Hepatocyte (in vitro differentiated cells): Measurements from ENCODE around the gene FGGY. TPM values are rescaled to one million over a fixed set of nuclear protein-coding genes. Genes with fewer than 3 reads are reported as not detected.

Experiments
- DNase-seq: peaks from one replicate; pipeline ENCODE4 v3.0.0-alpha.2; 2016; ENCODE audit warnings: low spot score
- H2AFZ ChIP-seq: fragments of 200-600 bp; sonication (generic); 2 replicates; pipeline ENCODE4 v1.6.0; 2016; ENCODE audit warnings: antibody characterized with exemption, mild to moderate bottlenecking
- H3K27ac ChIP-seq: fragments of 200-600 bp; sonication (generic); 2 replicates; pipeline ENCODE4 v1.5.1; 2016; ENCODE audit warnings: mild to moderate bottlenecking
- H3K27me3 ChIP-seq: fragments of 200-600 bp; sonication (generic); 2 replicates; pipeline ENCODE4 v1.6.1; 2016
- H3K36me3 ChIP-seq: fragments of 200-600 bp; sonication (generic); replicated peaks from 2 replicates; pipeline ENCODE4 v1.5.1; 2016; ENCODE audit warnings: low read depth; ENCODE audit not compliant: insufficient read depth
- H3K4me1 ChIP-seq: fragments of 200-600 bp; sonication (generic); 2 replicates; pipeline ENCODE4 v1.5.1; 2016; ENCODE audit warnings: mild to moderate bottlenecking, moderate library complexity; ENCODE audit not compliant: insufficient read depth
- H3K4me2 ChIP-seq: fragments of 200-600 bp; sonication (generic); 2 replicates; pipeline ENCODE4 v1.6.0; 2016
- H3K4me3 ChIP-seq: fragments of 200-600 bp; sonication (generic); 2 replicates; pipeline ENCODE4 v1.5.1; 2016; ENCODE audit warnings: mild to moderate bottlenecking
- H3K79me2 ChIP-seq: fragments of 200-600 bp; sonication (generic); 2 replicates; pipeline ENCODE4 v1.6.0; 2017; ENCODE audit warnings: mild to moderate bottlenecking
- H3K9me2 ChIP-seq: fragments of 200-600 bp; sonication (generic); replicated peaks from 2 replicates; pipeline ENCODE4 v1.6.0; 2017; ENCODE audit warnings: mild to moderate bottlenecking; ENCODE audit not compliant: insufficient read depth
- H3K9me3 ChIP-seq: fragments of 200-600 bp; sonication (generic); 2 replicates; pipeline ENCODE4 v1.5.1; 2016; ENCODE audit warnings: low read depth, mild to moderate bottlenecking
- H4K20me1 ChIP-seq: fragments of 200-600 bp; sonication (generic); 2 replicates; pipeline ENCODE4 v1.6.0; 2016; ENCODE audit warnings: mild to moderate bottlenecking; ENCODE audit not compliant: insufficient read depth, poor library complexity, severe bottlenecking
- EZH2 ChIP-seq: fragments of 200-600 bp; sonication (generic); IDR thresholded peaks from 2 replicates; pipeline ENCODE4 v1.6.1; 2016; ENCODE audit warnings: antibody characterized with exemption, mild to moderate bottlenecking, borderline replicate concordance
- EZH2phosphoT487 ChIP-seq: fragments of 200-600 bp; sonication (generic); IDR thresholded peaks from one replicate; pipeline ENCODE4 v1.6.1; 2018; ENCODE audit warnings: antibody characterized with exemption, mild to moderate bottlenecking, low read depth, moderate library complexity; ENCODE audit not compliant: unreplicated experiment, severe bottlenecking
- WGBS: methylation state at CpG from one replicate; pipeline ENCODE4 v1.1.6; 2016; ENCODE audit warnings: low lambda C conversion rate; ENCODE audit errors: missing lambda C conversion rate; 5-methylcytosine and 5-hydroxymethylcytosine counted together
- polyA plus RNA-seq: library from polyadenylated mRNA; unstranded; fragments of >200 nt; fragmentation: Nextera tagmentation; extraction: Ambion mirVana; gene quantifications from 2 replicates; pipeline ENCODE4 v1.2.1, GENCODE V29; 2016
- total RNA-seq: library from RNA; depleted of rRNA; stranded (reverse); fragments of >200 nt; gene quantifications from 2 replicates; pipeline ENCODE4 v1.2.3, GENCODE V29; 2014
- TF ChIP-seq, protein P1 (sequence below): fragments of 200-600 bp; sonication (generic); IDR thresholded peaks from 2 replicates; pipeline ENCODE4 v1.5.1; 2016; ENCODE audit warnings: antibody characterized with exemption, mild to moderate bottlenecking; ENCODE audit not compliant: poor library complexity

FGGY gene
- total and polyA plus RNA-seq, 2 experiments from 2014 or later: 18.0 to 20.6 TPM

DNA sequence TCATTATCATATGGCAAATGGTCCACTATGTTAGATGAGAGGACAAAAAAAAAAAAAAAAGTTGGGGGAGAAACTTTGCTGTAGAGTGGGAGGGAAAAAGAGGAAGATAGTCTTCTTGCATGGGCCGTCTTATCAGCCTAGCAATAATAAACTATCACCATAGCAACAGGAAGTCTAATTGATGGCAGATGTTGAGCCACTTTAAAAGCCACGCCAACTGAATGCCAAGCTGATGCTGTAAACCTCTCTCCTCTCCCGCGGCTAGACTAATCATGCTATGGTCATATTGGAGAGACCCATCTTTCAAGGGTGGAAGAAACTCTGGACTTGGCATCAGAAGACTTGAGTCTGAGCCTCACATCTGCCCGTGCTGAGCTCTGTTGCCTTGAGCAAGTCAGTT, 395.7 kb downstream of the FGGY start:
- H2AFZ ChIP-seq: no peak overlapping the region
- no peak overlapping the region for H3K4me2 ChIP-seq
- 48% methylated on average over 5 of the region's 5 CpGs for WGBS
- peak overlapping the region; percentile 61 for H3K27ac ChIP-seq
- H3K4me3 ChIP-seq: no peak overlapping the region
- no peaks in the 10 kb centered on the region for H3K9me3 ChIP-seq
- peaks cover 48% of the 10 kb centered on the region for H3K4me1 ChIP-seq
- H3K36me3 ChIP-seq: no peaks in the 10 kb centered on the region
- no peaks in the 10 kb centered on the region for H3K9me2 ChIP-seq
- H3K79me2 ChIP-seq: no peaks in the 10 kb centered on the region
- DNase-seq: peak; percentile 42
- TF ChIP-seq, protein P1, sequence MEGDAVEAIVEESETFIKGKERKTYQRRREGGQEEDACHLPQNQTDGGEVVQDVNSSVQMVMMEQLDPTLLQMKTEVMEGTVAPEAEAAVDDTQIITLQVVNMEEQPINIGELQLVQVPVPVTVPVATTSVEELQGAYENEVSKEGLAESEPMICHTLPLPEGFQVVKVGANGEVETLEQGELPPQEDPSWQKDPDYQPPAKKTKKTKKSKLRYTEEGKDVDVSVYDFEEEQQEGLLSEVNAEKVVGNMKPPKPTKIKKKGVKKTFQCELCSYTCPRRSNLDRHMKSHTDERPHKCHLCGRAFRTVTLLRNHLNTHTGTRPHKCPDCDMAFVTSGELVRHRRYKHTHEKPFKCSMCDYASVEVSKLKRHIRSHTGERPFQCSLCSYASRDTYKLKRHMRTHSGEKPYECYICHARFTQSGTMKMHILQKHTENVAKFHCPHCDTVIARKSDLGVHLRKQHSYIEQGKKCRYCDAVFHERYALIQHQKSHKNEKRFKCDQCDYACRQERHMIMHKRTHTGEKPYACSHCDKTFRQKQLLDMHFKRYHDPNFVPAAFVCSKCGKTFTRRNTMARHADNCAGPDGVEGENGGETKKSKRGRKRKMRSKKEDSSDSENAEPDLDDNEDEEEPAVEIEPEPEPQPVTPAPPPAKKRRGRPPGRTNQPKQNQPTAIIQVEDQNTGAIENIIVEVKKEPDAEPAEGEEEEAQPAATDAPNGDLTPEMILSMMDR: no peak
- no peak for TF ChIP-seq EZH2
- TF ChIP-seq EZH2phosphoT487: no peak
- H4K20me1 ChIP-seq: no peaks in the 10 kb centered on the region
- no peaks in the 10 kb centered on the region for H3K27me3 ChIP-seq

DNA sequence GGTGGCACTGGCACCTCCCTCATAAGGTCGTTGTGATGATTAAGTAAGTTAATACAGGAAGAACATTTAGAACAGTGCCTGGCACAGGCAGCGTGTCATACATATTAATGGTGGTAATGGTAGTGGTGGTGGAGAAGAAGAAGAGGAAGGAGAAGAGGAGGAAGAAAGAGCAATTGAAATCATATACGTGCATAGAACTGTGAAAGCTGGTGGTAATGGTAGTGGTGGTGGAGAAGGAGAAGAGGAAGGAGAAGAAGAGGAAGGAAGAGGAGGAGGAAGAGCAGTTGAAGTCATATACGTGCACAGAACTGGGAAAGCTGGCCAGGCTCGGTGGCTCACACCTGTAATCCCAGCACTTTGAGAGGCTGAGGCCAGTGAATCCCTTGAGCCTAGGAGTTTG, 396.5 kb downstream of the FGGY start:
- no peak overlapping the region for H3K4me3 ChIP-seq
- no peaks in the 10 kb centered on the region for H3K79me2 ChIP-seq
- WGBS: 91% methylated on average over 5 of the region's 5 CpGs
- H3K27me3 ChIP-seq: no peaks in the 10 kb centered on the region
- H2AFZ ChIP-seq: no peak overlapping the region
- TF ChIP-seq EZH2 (no peak), EZH2phosphoT487 (no peak)
- TF ChIP-seq, protein P1: no peak
- no peak overlapping the region for H3K27ac ChIP-seq
- H3K4me2 ChIP-seq: no peak overlapping the region
- DNase-seq: no peak
- peaks cover 56% of the 10 kb centered on the region for H3K4me1 ChIP-seq
- H3K36me3 ChIP-seq: no peaks in the 10 kb centered on the region
- H4K20me1 ChIP-seq: no peaks in the 10 kb centered on the region
- no peaks in the 10 kb centered on the region for H3K9me2 ChIP-seq
- H3K9me3 ChIP-seq: no peaks in the 10 kb centered on the region

DNA sequence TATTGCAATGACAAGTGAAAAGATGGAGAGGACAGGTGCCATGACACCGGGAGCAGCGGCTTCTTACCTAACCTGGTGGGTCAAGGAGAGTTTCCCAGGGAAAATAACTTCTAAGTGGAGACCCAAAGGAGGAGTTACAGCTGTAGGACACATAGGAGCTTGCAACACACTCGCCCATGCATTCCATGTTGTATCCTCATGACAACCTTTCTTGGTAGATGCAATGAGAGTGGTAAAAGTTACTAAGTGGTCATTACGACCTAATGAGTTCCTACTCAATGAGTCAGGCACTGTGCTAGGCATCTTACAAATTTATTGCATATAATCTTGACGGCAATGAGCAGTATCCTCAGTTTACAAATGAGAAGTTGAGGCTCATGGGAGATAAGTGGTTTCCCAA, 398.4 kb downstream of the FGGY start:
- Histone ChIP-seq H4K20me1 (no peaks in the 10 kb centered on the region), H3K9me3 (no peaks in the 10 kb centered on the region), H3K4me3 (no peak overlapping the region), H3K27ac (no peak overlapping the region), H3K27me3 (no peaks in the 10 kb centered on the region), H3K4me1 (peaks cover 47% of the 10 kb centered on the region), H3K4me2 (no peak overlapping the region), H3K79me2 (no peaks in the 10 kb centered on the region), H3K36me3 (no peaks in the 10 kb centered on the region), H3K9me2 (no peaks in the 10 kb centered on the region), H2AFZ (no peak overlapping the region)
- WGBS: 97% methylated on average over 5 of the region's 5 CpGs
- TF ChIP-seq, protein P1: no peak
- TF ChIP-seq EZH2 (no peak), EZH2phosphoT487 (no peak)
- DNase-seq: no peak

DNA sequence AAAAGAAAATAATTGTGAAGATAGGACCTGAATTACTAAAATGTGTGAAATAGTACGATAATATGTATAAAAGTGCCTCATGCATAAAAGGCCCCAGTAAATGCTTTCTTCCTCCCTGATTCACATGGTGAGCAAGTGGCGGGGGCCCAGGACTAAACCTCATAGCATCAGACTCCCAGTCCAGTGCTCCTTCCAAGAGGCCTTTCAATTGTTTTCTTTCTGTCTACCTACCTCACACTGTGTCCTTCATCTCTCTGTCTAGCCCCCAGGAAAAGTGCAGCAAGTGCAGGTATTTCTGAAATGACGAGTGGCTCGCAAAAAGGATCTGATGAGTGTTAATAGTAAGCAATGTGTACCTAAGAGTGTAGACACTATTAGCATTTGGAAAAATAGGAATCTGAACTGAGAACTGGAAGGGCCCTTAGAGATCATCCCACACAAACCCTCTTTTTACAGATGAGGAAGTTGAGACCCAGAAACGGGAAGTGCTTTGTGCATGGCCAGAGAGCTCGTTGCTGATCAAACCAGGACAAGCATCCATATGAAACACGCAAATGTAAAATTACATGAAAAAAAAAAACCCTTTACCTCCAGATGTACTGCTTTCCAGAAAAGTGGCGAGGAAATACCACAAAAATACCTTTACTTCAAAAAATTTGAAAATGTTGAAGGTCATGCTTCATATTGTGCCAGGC, 399.7 kb downstream of the FGGY start:
- peak overlapping the region; percentile 35 for H3K4me2 ChIP-seq
- H2AFZ ChIP-seq: no peak overlapping the region
- H3K4me1 ChIP-seq: peaks cover 36% of the 10 kb centered on the region
- no peak overlapping the region for H3K27ac ChIP-seq
- no peaks in the 10 kb centered on the region for H3K9me3 ChIP-seq
- TF ChIP-seq, protein P1: no peak
- no peak for TF ChIP-seq EZH2
- TF ChIP-seq EZH2phosphoT487: no peak
- 91% methylated on average over 8 of the region's 8 CpGs for WGBS
- no peaks in the 10 kb centered on the region for H3K79me2 ChIP-seq
- H4K20me1 ChIP-seq: no peaks in the 10 kb centered on the region
- no peaks in the 10 kb centered on the region for H3K27me3 ChIP-seq
- DNase-seq: no peak
- no peaks in the 10 kb centered on the region for H3K36me3 ChIP-seq
- no peaks in the 10 kb centered on the region for H3K9me2 ChIP-seq
- no peak overlapping the region for H3K4me3 ChIP-seq
